LNCaP clone FGC (cell line): Measurements from ENCODE around the gene RUNX1.

Experiments
- DNase-seq: peaks from one replicate; pipeline ENCODE4 v3.0.0-alpha.2; 2011; ENCODE audit warnings: low read depth
- H3K4me3 ChIP-seq: 2 replicates; pipeline ENCODE4 v1.5.1; 2011; ENCODE audit warnings: mild to moderate bottlenecking, low read depth, low read length, control low read depth
- TF ChIP-seq, protein P1 (sequence below): IDR thresholded peaks from 2 replicates; pipeline ENCODE4 v1.5.1; 2012; ENCODE audit warnings: mild to moderate bottlenecking; ENCODE audit not compliant: control insufficient read depth, insufficient read depth; ENCODE audit errors: extremely low read depth

The RUNX1 gene

DNA sequence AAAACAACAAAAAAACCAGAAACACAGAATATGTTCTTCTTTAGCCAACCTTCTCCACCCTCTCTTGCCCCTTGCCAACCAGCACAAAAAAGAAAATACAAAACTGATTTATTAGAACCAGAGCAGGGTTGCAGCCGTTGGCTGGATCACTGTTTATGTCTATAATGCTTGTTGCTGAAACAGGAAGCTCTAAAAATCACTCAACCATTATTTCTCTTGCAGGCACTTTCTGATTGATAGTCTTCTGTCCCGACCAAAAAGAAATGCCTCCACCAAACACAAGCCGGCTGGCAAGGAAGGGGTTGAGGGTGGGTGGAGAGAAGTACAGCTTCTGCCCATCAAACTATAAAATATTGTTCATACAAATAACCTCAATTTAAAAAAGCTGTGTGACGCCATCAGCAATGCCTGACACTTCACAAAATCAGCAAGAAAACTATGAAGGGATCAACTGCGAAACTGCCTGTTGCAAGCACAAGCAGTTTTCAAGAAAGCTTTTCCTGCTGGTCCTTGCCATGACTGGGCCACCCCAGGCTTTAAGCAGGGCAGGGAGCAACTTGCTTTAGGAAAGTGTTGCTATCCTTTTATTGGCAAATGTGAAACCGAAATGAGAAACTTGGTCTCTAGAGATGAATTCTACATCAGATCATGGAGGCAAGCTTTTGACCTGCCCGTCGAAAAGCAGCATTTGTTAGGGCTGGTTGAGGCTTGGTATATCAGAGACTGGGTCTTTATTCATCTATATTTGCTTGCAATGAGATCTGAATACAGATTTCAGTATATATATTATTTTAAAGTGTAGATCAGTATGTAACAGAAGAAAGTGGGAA, 174.2 kb downstream of the RUNX1 start:
- H3K4me3 ChIP-seq: no peak overlapping the region
- TF ChIP-seq, protein P1, sequence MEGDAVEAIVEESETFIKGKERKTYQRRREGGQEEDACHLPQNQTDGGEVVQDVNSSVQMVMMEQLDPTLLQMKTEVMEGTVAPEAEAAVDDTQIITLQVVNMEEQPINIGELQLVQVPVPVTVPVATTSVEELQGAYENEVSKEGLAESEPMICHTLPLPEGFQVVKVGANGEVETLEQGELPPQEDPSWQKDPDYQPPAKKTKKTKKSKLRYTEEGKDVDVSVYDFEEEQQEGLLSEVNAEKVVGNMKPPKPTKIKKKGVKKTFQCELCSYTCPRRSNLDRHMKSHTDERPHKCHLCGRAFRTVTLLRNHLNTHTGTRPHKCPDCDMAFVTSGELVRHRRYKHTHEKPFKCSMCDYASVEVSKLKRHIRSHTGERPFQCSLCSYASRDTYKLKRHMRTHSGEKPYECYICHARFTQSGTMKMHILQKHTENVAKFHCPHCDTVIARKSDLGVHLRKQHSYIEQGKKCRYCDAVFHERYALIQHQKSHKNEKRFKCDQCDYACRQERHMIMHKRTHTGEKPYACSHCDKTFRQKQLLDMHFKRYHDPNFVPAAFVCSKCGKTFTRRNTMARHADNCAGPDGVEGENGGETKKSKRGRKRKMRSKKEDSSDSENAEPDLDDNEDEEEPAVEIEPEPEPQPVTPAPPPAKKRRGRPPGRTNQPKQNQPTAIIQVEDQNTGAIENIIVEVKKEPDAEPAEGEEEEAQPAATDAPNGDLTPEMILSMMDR: no peak
- DNase-seq: no peak

GRCh38 chr21:34871026-34871908, 177.8 kb downstream of the RUNX1 start:
- no peak overlapping the region for H3K4me3 ChIP-seq
- TF ChIP-seq, protein P1: no peak
- DNase-seq: no peak

DNA sequence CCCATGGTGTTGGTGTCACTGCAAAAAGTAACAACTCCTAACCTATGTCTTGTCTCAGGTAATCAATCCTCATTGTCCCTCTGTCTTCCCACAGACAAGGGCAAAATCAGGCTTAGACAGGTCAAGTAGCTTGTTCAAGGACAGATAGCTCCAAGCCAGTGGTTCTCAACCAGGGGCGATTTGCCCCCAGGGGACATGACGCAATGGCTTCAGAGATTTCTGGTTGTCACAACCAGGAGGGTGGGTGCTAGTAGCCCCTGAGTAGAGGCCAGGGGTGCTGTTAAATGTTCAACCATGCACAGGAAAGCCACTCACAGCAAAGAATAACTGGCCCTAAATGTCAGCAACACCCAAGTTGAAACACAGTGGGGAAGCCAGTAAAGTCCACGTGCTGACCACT, 178.9 kb downstream of the RUNX1 start:
- TF ChIP-seq, protein P1: no peak
- no peak for DNase-seq
- no peak overlapping the region for H3K4me3 ChIP-seq

DNA sequence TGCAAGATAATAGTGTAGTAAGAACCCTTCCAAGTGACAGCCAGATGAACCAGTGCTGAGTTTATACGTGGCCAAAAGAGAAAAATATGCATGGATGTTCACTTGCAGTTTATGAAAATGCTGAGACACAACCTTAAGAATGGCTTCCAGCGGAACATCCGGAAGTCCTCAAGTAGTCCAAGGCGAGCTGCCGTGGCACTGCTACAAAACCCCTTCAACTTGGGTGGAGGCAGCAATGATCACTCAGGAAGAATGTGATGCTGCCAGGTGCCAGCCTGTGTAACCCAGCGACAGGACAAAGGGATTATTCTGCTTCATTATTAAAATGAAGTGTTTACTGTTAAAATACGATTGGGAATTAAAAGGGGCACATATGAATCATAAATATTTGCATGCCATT, 179.6 kb downstream of the RUNX1 start:
- no peak overlapping the region for H3K4me3 ChIP-seq
- no peak for DNase-seq
- TF ChIP-seq, protein P1: no peak

GRCh38 chr21:34867785-34868184, 181.3 kb downstream of the RUNX1 start:
- H3K4me3 ChIP-seq: no peak overlapping the region
- no peak for DNase-seq
- TF ChIP-seq, protein P1: no peak

DNA sequence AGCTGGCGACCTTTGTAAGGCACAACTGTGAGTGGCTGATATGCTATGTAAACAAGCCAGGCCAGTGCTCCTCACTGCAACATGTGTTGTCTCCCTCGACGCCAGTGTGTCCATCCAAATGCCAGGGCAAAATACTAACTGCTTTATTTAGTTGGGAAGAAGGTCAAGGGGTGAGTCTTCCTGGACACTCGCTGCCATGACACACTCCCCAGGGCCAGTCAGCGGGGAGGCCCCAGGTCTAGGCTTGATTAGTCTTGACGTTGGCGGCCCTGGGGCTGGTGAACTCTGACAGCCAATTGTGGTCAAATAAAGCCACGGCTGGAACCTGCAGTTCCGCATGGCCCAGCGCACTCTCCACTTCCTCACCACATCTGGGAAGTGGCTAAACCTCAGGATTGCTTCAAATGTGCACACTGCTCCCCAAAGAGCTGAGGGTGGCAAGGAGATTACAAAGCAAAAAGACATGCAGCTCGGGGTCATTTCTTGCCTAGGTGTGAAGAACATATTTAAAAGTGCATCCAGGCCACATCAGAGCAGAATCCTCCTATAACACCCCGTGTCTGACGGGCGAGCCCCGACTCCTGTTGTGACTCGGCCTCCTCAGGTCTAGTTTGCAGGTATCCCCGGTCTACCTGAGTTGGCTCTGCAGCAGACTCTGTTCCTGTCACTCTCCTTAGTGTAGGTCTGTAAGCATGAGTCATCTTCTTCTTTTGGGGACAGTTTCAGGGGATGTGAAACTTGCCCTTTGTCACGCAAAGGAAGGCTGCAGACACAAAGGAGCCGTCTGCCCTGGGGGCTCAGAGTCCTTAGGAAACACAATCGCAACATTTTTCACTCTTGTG, 183.5 kb downstream of the RUNX1 start:
- TF ChIP-seq, protein P1: no peak
- H3K4me3 ChIP-seq: no peak overlapping the region
- DNase-seq: no peak
